NCI-H1694 (cell line): Measurements from ENCODE around the gene CCDC170.

ENCODE experiments used
- DNase-seq: peaks from one replicate; lab custom pipeline; 2025; lab: John Stamatoyannopoulos, UW

Gene CCDC170

GRCh38 chr6:151546941-151547659, 53.3 kb downstream of the CCDC170 start:
- DNase-seq = no peak

GRCh38 chr6:151548201-151548600, 54.4 kb downstream of the CCDC170 start:
- no peak for DNase-seq

GRCh38 chr6:151549790-151550189, 56.0 kb downstream of the CCDC170 start:
- DNase-seq = no peak

DNA sequence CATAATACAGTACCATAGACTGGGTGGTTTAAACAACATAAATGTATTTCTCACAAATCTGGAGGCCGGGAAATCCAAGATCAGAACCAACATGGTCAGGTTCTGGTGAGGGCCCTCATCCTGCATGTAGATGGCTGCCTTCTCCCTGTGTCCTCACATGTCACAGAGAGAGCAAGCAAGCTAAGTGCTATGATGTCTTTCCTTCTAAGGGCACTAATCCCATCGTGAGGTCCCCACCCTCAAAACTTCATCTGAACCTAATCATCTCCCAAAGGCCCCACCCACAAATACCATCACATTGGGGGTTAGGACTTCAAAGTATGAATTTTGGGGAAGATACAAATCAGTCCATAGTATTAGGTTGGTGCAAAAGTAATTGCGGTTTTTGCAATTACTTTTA, 56.8 kb downstream of the CCDC170 start:
- DNase-seq = no peak

GRCh38 chr6:151551223-151551857, 57.5 kb downstream of the CCDC170 start:
- no peak for DNase-seq

- no peak for DNase-seq
These were observed 59.8 kb downstream of the CCDC170 start for GRCh38 chr6:151553416-151554165.

DNA sequence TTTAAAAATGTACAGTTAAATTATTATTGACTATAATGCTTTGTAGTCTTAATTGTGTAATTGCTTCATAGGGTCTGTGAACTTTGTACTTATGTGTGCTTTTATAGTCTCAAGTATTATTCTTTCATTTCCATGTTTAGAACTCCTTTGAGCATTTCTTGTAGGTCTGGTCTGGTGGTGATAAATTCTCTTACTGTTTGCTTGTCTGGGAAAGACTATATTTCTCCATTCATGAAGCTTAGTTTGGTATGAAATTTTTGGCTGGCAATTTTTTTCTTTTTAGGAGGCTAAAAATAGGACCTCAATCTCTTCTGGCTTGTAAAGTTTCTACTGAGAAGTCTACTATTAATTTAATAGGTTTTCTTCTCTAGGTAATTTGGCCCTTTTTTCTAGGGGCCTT, 67.4 kb downstream of the CCDC170 start:
- no peak for DNase-seq

DNA sequence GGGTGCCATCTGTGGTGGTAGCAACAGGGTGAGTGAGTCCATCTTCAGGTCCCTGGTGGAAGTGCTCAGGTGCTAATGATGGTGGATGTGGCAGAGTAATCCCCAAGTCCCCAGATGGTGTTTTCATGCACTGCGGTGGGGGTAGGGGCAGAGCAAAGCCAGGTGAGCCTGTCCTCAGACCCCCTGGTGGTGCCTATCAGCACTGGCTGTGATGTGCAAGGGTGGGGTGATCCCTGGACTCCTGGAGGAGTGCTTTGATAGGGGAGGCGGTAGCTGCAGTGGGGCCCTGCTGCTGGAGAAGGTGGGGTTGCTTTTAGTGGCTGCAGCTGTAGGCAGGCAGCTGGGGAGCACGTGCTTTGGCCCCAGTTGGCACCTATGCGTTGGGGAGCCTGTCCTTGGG, 70.8 kb downstream of the CCDC170 start:
- no peak for DNase-seq

DNA sequence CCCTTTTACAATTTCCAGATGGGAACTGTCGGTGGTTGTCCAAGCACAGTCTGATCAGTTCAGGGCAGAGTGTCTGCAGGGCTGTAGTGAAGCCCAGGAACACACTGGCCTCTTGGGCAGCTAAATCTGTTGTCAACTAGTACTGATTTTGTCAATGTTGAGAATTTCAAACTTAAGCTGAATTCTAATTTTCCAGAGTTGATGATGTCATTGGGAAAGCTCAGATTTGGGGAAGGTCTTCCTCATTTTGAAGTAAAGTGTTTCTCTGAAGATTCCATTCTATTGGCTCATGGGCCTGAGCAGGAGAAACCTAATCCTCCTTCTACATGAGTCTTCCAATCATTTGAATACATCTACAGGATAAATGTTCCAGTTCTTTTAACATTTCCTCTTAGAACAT, 72.1 kb downstream of the CCDC170 start:
- DNase-seq = no peak

GRCh38 chr6:151566557-151566956, 72.7 kb downstream of the CCDC170 start:
- no peak for DNase-seq

- DNase-seq = no peak
These were observed 82.8 kb downstream of the CCDC170 start for GRCh38 chr6:151576633-151577032.

DNA sequence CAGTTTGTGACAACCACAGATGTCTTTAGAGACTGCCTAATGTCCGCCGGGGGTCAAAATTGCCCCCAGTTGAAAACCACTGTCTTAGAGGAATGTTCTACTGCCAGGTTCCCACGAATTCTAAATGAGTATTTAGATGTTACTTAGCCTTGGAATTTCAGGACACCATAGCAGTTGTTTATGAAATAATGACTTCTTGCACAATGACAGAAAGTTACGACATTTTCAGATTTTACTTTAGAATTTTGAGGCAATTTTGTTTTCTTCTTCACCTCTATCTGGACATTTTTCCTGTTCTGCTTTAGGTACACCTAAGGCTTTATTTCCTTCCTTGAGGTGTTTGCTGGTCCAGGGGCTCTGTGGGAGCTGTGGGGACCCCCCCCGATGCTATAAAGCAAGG, 83.4 kb downstream of the CCDC170 start:
- no peak for DNase-seq

DNA sequence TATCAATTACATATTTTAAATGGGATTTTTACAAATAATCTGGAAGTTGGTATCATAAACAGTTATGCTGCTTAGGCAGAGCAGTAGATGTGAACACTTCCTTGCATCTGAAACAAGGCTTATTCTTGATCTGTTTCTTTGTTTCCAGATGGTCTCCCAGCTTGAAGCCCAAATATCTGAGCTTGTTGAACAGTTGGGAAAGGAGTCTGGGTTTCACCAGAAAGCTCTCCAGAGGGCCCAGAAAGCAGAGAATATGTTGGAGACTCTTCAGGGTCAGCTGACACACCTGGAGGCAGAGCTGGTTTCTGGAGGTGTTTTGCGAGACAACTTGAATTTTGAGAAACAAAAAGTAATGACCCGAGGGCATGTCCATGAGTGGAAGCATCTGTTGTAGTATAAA, 91.9 kb downstream of the CCDC170 start:
- DNase-seq = no peak

DNA sequence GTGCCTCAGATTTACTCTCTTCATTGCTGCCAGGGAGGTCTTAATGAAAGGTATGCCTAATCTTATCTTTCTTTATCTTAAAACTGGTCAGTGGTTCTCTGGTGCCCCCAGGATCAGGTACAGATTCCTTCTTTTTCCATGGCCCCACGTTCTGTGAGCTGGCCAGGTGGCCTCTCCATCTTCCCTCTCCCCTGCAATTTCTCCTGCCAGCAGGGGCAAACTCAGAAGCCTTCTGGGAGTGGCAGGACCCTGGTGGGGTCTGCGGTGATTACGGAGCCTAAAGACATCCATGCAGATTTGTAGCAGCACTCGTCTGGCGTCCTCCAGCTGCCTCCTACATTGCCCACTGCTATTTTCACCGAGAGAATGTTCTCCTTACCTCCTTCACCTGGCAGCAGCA, 95.8 kb downstream of the CCDC170 start:
- no peak for DNase-seq

DNA sequence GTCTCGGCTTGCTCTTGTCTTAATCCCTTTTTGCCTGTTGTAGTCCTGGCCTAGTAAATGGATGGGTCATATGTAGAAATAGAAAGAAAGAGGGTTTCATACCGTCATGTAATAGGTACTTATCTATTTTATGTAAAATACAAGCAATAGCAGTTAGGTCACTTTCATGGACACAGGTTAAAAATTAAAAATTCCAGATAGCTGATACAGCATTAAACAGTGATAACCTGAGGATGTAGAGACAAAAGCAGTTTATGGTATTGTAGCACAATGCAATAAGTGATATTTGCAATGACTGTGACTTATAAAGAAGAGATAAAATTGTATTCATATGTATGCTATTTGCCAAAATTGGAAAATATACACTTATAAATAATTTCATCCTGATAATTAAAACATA, 96.9 kb downstream of the CCDC170 start:
- DNase-seq = no peak

GRCh38 chr6:151592449-151593159, 98.8 kb downstream of the CCDC170 start:
- no peak for DNase-seq

DNA sequence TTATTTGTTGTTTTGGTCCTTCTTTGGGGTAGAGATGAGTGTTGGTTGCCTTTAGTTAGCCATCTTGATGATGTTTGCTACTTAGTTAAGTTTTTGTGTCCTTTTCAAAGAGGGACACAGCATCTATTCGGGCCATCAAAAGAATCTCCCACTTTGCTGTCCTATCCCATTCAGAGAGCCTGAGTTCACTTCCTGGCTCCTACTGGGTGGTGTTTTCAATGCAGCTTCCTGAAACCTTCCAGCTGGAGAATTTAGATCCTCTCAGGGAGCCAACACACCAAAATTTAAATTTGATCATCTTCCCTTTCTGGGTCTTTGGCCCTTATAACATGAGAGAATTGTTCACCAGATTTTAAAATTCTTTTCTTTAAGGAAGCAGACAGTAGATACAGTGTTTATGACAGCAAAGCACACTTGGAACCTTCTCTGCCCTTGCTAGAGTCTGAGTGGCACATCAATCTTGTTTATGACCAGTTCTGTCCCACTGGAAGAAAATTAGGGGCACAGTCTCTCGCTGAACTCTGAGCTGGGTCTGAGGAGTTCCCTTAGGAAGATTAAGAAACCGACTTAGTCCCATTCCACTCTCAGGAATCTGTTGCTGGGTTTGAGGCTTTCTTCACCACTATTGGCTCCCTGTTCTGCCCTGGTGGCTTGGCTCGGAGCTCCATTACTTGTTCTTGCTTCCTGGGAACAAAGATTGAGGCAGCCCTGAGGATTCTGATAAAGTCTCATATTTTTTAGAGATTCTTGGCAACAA, 115.5 kb downstream of the CCDC170 start:
- no peak for DNase-seq

GRCh38 chr6:151610326-151610725, 116.5 kb downstream of the CCDC170 start:
- no peak for DNase-seq

DNA sequence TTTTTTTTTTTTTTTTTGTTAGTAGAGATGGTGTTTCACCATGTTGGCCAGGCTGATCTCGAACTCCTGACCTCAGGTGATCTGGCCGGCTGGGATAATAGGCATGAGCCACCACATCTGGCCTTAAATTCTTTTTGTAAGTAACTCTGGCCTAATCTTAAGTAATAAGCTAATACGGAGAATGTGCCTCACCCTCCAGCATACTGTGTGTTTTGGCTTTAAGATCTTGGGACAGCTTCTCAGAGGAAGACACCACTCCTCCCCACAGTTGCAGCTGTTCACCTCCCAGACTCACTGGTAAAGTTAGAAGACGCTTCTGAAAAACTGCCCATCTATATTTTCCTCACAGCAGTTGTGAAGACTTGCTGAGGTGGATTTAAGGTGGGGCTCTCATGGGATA, 120.8 kb downstream of the CCDC170 start:
- no peak for DNase-seq

GRCh38 chr6:151616091-151616513, 122.3 kb downstream of the CCDC170 start:
- no peak for DNase-seq

- no peak for DNase-seq
These were observed 122.8 kb downstream of the CCDC170 start for GRCh38 chr6:151616600-151616999.

DNA sequence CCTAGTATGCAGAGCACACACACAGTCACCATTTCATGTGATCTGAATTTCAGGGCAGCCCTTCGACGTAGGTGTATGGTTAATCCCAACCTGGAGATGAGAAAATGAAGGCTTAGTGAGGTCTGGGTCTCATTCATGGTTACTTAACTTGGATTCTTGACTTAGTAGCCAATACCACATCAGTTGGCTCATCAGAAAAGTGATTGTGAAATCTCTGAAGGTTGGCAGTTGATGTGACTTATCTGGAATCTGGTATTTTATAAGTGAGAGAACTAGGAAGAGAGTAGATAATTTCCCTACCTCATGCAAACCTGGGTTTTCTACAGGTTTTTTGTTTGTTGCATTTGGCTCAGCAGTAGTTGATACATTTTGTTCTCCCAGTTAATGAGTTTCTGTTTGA, 123.7 kb downstream of the CCDC170 start:
- no peak for DNase-seq
